ENCODE measurements around the gene PRDM16.

The PRDM16 gene
- 0 to 2.5 (median 0) reads per million in 17 experiments for total RNA-seq

DNA sequence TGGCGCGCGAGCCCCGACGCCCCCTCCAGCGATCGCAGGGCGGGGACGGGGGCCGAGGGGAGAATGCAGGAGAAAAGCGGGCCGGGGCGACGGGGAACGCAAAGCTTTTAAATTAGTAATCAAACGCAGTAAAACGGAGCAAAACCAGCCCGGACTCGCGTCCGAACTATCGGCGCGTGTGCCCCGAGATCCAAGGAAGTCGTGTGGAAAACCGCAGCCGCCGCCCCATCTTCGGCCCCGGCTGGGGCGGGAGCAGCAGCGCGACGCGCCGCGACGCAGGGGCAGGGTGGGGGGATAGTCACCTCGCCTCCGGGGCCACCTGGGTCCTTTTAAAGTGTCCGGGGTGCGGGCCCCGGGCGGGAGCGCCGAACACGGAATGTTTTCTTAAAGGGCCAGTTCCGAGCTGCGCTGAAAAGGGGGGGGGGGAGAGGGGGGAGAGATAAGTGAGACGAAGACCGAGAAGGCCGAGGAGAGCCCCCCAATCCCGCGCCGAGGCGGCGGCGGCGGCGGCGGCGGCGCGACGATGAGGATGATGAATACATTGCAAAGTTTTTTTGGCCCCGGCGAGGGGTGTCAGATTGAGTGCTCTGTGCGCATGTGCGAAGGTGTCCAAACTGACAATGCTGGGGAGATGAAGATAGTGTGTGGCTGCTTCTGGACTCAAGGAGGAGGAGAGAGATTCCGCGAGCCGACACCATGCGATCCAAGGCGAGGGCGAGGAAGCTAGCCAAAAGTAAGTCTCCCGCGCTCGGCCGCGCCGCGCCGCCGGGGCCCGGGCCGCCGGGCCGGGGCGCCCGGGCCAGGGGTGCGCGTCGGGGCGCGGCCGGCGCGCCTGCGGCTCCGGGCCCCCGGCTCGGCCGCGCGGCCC lies at the start of gene PRDM16:
Gene PRDM16 (plus strand): TSS at position 640 of the 868 bp plus-strand sequence. CDS start 57 bp downstream, at position 697.
- DNase-seq, result peak in 1 of 4 experiments; percentile 6

DNA sequence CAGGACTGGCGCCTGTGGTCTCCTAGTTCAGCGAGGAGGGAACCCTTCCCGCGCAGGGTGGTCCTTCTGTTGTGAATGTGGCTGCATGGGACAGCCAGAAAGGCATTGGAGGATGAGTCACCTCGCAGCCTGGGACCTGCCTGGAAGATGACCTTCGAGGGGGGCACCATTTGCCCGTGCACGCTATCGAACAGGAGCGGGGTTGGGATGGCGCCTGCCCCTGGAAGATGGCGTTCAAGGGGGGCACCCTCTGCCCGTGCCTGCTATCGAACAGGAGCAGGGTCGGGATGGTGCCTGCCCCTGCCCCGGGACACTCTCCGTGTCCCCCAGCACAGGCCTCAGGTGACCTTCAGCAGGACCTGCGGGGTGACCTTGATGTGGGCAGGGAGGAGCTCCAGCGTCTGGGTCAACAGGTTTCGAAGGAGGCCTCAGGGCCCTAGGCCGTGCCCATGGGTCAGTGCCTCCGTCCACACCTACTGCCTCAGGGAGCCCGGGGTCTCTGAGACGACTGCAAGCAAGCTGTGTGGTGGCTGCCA lies 49.4 kb upstream of the PRDM16 start:
- no peak for DNase-seq

DNA sequence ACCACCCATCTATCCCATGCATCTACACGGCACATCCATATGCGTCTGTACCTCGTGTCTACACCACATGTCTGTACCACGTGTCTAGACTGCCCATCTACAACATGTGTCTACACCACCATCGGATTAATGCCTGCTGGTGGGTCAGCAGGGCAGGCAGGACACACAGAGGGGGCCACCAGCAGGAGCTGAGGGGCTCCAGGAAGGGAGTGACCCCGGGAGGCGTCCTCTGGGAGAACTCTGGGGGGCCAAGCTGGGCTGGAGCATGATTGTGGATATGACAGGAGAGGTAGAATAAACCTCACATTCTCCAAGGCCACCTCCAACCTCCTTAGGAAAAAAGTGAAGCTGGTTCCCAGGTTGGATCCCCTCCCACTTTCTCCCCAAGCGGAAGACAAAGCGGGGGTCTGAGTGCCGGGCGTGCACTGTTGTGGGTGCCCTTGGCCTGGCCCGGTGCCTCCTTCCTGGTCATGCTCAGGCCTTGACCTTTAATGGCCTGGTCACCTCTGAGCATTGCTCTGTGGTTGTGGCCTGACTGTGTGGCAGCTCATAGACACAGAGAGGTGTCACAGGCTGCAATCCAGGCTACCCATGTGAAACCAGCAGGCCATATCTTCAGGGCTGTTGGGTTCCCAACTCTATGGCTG lies 48.6 kb upstream of the PRDM16 start:
- DNase-seq, result no peak

DNA sequence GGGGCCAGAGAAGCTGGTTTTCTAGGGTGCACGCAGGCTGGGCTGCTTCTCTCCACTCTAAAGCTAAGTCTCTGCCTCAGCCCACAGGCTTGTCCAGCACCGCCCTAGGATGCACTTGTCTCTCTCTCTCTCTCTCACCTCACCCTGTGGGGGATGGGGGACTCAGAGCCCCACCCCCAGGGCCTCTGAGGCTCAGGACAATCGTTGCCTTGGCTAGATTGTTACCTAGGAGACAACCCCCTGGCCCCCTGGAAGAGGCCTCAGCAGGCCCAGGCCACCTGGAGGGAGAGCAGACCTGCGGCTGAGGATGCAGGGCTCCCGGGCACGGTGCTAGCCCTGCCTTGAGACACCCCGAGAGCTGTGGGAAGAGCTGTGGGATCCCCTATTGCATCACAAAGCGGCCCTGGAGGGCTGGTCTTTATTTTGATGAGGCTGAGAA lies 47.8 kb upstream of the PRDM16 start, which contains the start of gene ACTRT2:
Gene ACTRT2 (plus strand): TSS at position 235 of the 439 bp plus-strand sequence. CDS start 220 bp downstream, outside the sequence.
- DNase-seq, result no peak

DNA sequence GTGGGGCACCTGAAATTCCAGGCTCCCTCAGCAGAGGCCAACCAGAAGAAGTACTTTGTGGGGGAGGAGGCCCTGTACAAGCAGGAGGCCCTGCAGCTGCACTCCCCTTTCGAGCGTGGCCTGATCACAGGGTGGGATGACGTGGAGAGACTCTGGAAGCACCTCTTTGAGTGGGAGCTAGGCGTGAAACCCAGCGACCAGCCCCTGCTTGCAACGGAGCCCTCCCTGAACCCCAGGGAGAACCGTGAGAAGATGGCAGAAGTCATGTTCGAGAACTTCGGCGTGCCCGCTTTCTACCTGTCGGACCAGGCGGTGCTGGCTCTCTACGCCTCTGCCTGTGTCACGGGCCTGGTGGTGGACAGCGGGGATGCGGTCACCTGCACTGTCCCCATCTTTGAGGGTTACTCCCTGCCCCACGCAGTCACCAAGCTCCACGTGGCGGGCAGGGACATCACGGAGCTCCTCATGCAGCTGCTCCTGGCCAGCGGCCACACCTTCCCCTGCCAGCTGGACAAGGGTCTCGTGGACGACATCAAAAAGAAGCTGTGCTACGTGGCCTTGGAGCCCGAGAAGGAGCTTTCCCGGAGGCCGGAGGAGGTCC lies 47.1 kb upstream of the PRDM16 start:
- no peak for DNase-seq

DNA sequence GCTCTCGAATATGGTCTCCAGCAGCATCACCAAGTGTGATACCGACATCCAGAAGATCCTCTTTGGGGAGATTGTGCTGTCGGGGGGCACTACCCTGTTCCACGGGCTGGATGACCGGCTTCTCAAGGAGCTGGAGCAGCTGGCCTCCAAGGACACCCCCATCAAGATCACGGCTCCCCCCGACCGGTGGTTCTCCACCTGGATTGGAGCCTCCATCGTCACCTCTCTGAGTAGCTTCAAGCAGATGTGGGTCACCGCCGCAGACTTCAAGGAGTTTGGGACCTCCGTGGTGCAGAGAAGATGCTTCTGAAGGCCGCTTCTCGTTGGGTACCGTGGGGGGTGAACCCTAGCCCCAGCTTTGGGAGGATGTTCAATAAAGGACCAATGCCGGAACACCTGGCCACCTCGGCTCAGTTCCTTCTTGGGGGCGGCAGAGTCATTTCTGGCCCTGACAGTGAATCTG lies 46.5 kb upstream of the PRDM16 start:
- no peak for DNase-seq

DNA sequence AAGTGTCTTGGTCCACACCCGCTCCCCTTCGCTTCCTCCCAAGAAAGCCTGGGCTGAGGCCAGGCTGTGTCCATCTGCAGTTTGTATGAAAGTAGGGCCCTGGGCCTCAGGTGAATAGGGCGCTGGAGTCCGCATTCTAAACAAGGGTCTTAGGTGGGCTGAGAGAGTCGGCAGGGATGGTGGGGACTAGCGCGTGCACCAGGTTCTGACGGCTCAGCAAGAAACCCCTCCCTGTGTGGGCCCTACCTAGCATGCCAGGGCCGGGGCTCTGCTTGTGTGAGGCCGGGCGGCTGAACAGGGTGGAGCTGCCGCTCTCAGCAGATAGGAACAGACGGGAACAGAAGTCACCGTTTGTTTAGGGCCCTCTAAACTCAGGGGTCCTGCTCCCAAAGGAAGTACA lies 46.0 kb upstream of the PRDM16 start:
- DNase-seq, result no peak

DNA sequence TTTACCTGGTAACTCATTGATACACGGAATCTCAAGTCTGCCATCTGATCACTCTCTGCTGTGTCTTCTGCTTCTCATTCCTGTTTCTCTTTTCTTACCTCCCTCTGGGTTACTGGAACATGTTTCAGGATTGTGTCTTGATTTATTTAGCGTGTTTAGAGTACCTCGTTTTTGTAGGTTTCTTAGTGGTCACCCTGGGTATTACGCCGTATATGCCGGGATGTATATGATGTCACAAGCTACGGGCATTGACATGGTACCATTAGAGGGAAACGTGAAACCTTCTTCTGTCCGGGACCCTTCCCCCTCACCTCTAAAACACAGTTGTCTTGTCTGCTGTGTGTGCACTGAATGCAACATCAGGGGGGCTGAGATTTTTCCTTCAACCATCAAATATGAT lies 45.0 kb upstream of the PRDM16 start:
- DNase-seq, result no peak

DNA sequence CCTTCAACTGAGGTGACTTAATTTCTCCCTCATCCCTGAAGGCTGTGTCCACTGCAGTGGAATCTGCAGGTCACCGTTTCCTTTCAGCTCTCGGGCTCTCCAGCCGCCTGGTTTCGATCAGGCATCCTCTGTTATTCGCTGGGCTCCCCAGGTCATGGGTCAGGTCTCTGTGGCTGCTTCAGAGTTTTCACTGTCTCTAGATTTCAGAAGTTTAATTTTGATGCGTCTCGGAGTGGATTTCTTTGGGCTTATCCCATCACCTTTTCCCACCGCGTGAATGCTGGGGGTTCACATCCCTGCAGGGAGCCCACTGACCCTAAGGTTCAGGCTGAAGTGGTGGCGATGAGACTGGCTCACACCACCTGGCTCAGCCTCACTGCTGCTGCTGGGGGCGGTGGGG lies 44.4 kb upstream of the PRDM16 start:
- no peak for DNase-seq

DNA sequence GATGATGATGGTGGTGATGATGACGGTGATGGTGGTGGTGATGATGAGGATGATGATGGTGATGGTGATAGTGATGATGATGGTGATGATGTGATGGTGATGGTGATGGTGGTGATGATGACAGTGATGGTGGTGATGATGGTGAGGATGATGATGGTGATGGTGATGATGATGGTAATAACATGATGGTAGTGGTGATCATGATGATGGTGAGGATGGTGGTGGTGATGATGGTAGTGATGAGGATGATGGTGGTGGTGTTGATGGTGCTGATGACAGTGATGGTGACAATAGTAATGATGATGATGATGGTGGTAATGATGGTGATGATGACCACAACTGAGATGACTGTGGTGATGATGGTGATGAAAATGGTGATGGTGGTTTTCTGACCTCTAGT lies 42.9 kb upstream of the PRDM16 start:
- DNase-seq, result no peak

DNA sequence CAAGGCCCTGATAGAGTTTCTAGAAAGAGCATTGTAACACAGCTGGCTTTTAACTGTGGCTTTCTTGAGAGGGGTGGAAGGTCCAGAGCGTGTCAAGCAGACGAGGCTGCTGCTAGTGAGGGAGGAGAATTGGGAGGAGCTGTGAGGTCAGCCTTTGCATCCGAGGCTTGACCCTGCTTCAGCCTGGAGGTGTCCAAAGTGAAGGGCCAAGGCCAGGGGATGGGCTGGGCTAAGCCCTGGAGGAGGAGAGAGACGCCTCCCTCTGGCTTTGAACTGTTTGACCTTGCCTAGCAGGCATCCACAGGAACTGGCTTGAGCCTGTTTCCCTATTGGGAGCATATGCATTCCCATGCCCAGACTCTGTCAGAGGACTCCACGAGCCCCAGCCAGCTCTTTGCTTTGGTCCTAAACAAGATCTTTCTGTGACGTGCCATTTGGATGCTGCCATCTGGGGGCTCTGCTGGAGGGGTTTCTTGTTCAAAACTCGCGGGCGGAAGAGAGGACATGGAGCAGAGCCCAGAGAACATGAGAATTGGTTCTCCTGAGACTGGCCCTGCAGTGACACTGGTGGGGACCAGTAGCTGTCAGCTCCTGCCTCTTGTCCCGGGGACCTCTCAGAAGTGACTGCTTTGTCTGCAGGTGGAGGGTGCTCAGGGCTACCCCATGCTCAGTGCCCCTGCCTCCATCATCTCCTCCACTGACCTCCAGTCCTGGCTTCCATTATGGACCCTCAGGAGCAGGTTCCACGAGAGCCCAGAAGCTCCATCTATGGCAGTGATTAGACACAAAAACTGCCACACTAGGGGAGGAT lies 42.2 kb upstream of the PRDM16 start:
- DNase-seq, result no peak

DNA sequence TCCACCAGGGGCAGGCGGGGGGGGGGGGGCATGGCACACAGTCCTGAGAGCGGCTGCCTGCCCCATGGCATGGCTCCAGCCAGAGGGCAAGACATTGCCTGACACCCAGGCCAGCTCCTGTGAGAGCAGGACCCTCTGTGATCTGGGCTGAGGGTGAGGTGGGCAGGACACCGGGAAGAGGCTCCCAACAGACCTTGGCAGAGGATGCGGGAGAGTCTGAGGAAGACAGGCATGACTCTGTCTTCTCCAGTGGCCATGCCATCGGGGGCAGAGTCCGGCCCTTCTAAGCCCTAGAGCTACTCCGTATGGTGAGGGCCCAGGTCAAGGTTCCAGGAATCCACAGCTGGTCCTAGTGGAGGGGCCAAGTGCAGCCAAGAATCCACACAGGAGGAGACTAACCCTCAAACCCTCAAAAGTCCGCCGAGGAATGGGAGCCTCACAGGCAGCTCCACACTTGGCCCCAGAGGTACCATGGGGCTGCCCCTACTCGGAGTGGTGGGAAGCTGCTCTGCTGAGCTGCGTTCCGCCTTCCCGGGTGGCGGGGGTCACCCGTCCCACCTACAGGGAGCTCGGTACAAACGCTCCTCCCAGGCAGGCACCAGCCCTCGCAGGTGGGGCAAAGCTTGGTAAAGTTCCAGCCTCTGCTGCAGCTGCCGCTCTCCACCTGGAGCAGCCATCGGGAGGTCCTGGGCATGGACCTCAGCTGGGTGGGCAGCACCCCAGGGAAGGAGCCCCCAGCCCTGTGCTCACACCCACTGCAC lies 41.2 kb upstream of the PRDM16 start:
- DNase-seq, result no peak

DNA sequence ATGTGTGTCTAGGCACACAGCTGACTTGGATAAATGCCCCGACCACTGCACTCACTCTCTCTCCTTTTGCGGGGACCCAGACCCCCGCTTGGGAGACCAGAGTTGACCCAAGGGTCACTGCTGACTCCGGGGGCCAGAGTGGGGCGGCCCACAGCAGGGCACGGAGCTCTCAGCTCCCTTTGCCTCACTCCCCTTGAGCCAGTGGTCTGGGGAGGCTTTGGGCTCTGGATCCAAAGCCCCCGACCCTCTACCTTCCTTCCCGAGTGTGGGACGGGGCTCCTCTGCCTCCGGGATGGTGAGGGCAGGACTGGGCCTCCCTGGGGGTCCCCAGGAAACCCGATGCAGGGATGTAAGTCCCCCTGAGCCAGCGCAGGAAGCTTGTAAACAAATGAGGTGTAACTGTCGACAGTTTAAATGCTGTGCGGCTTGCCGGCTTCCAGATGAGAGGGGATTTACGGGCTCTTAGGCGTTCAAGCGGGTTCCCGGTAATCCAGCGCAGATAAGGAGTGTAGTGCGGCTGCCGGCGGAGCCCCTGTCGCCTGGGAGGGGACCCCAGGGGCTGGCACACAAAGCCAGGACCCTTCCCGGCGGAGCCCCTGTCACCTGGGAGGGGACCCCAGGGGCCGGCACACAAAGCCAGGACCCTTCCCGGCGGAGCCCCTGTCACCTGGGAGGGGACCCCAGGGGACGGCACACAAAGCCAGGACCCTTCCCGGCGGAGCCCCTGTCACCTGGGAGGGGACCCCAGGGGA lies 40.3 kb upstream of the PRDM16 start:
- no peak for DNase-seq

DNA sequence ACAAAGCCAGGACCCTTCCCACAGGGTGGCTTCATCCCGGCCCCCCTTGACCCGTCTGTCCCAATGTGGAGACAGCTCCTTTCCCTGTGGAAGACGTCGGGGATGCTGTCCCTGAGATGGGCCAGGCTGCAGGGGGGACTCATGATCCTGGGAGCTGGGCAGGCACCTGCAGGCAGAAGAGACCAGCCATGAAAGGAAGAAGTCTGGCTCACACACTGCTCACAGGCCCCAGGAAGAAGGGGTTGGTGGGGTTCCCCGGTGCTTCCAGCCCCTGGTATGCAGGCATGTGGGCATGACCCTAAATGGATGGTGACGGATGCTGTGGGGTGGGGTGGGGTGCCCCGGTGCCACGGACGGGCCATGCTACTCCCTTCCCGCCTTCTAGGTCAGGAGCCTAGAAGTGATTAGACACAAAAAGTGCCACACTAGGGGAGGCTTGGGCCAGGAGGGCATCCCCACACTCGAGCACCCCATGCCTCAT lies 39.5 kb upstream of the PRDM16 start:
- no peak for DNase-seq

DNA sequence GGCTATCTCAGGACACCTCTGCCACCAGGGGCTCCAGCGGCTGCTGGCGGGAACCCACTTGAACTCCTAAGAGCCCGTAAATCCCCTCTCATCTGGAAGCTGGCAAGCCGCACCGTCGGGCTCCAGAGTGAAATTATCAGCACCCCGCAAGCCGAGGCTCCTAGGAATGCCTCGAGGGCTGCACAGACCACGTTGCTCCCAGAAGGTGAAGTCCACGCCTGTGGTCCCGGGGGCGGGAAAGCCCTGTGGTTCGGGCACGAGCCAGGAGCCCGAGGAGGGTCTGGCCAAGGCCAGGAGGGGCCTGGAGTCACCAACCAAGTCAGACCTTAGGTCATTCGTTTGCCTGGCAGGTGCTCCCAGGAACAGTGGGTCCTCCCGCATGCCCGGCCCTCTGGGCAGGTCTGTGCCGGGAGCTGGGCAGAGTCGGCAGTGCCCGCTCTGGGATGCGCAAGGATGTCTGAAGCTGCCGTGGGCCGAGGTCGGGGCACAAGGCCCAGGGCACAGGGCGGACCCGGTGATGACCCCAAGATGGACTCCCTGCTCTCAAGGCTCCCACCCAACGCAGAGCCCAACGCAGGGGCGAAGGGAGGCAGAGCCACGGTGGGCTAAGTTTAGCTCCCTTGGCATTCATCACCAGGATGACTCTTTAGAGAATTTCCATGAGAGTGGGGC lies 38.9 kb upstream of the PRDM16 start:
- DNase-seq, result no peak

DNA sequence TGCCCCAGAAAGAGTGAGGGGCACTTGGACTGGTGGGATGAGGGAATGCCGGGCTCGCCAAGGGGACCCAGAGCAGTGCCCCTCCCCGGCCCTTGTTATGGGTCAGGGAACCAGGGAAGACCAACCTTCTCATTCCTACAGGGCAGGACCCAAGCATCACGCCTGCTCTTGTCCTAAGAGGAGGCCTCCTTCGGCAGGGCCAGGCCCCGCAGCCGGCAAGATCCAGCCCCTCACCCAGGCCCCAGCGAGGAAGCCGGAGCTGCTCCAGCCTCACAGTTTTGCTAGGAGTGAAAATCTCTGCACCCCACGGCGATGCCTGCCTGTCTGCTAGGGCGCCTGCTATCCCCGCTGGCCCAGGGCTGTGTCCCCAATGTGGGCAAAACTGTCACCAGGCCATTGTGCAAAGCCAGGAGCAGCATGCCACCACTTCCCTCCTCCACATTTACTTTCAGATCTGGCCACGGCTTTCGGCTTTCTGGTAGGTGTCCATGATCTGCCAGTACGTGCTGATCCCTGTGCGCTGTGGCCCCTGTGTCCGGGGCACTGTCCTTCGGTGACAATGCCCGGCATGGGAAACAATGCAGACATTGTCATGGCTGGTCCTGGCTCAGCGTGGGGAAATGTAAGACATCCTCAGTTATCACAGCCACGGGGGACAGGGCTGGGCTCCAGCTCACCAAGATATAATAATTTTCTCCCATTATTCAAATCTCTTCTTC lies 38.2 kb upstream of the PRDM16 start:
- DNase-seq, result no peak

DNA sequence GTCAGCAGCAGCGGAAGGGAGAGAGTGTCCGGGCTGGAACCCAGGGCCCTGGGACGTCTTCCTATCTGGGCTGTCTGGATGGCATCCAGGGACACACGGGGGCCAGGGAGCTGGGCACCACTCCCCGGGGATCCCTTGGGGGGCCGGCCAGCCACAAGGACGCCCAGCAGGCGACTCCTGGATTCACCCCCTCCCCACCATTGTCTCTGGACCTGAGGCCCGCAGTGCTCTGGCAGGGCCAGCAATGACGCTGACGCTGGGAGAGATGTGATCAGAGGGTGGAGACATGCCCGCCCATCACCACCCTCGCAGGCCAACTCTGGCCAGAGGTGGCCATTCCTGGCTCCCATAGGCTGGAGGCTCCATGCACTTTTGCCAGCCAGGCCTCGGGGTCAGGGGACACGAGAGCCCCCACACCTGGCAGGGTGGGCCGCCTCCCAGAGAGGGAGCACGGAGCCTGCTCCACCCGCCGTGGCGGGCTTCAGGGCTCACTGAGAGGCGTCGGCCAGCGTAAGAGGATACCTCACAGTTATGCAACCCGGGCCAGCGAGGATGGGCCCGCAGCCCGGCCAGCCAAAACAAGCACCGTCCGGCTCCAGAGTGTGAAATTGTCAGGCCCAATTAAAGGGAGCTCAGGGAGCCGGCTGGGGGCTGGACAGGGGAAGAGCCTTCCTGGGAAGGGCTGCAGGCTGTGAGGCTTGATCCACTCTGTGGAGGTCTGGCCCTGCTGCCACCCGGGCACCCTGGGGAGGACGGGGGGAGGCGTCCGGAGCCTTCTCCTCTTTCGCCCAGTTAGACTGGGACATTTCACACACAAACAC lies 37.4 kb upstream of the PRDM16 start:
- no peak for DNase-seq

DNA sequence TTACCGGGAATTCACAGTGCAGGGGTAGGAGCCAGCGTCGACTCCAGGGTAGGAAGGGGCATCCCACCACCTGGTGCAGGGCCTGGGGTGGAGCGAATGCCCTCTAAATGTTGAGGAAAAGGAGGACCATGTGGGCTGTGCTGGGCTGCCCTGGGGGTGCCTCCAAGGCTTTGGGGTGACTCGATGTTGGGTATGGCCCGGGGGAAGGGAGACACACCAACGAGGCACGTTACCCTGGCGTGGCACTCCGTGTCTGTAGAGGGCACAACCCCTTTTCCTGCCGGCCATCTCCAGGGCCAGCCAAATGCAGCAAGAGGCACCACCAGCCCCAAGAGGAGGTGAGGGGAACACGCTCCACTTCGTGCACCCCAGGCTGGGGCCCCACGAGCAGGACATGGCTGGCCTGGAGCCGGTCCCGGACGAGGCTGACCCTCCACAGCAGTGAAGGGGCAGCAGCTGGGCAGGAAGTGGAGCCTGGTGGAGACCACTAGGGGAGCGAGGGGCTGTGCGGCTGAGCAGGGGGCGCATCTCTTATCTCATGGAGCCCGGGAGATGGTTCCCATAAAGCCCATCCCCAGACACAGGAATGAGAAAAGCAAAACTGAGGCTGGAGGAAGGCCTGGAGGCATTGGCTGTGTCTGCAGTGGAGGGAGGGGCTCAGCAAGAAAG lies 36.5 kb upstream of the PRDM16 start:
- no peak for DNase-seq
